ENCODE data around the gene VTCN1.

VTCN1 gene

DNA sequence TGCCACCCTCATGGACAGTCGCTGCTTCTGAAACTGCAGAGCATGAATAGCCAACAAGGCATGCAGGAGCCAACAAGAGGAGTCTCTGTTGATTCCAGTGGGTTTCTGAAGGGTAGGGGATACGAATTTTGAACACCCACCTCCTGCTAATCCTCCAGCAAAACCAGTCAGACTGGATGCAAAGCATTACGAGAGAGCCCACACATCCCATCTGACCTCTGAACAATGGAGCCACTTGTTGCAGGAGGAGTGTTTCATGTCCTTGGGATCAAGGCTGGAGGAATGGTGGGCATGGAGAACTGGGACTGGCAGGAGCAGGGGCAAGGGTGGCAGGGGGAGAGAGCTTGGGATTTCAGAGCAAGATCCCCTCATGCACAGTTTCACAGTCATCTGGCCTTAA lies 1.6 kb downstream of the VTCN1 start:
- no peak for DNase-seq (ENCODE audit: low read depth, low spot score)

DNA sequence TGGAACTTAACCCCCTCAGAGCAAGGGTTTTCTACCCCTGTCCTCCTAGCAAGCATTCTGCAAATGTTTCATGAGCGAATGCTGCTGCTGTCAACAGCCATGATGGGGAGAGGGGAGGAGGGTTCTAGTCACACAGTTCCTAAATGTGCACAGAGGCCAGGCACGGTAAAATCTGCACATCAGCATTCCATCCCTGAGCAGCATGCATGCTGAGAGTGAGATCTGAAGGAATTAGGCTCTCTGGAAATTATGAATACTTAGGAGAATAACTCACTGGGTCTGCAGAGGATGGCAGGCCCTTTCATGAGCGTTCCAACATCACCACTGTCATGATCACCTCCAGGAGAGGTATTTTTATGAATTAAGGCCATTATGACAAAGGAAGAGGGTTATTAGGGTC lies 2.1 kb downstream of the VTCN1 start:
- DNase-seq (ENCODE audit: low read depth, low spot score), result no peak

DNA sequence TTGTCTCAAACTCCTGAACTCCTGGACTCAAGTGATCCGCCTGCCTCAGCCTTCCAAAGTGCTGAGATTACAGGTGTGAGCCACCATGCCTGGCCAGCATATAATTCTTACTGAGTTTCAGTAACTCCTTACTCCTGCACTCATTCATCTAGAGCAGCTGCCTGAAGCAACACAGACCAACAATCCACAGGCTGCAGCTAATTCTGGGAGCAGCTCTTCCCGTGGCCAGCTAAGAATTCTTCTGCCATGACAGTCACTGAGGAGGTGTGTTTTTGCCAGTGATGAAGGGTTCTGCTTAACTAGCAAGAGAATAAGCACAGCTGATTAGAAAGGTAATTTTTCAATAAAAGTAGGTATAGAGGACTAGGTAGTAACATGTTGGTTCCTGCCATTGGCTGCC lies 5.4 kb downstream of the VTCN1 start:
- DNase-seq (ENCODE audit: low read depth, low spot score), result no peak

DNA sequence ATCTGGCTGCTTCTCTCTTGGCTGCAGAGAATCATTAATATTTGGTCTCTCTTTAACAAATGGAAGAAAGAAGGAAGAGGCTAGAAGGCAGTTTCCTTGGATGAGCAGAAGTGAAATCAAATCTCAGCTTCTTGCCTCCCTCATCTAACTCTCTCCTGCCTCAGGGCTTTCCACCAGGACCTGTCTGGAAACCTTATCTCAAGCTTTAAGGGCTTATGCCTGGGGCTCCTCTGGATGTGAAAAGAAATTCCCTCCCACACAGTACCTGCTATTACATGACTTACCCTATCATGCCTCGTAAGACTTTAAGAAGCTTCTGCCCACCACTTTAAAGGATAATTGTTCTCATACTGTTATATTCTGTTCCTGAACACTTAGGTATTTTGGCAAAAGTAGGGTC lies 8.9 kb downstream of the VTCN1 start:
- DNase-seq (ENCODE audit: low read depth, low spot score), result no peak

GRCh38 chr1:117198097-117198496 lies 12.6 kb downstream of the VTCN1 start:
- DNase-seq (ENCODE audit: low read depth, low spot score), result no peak

DNA sequence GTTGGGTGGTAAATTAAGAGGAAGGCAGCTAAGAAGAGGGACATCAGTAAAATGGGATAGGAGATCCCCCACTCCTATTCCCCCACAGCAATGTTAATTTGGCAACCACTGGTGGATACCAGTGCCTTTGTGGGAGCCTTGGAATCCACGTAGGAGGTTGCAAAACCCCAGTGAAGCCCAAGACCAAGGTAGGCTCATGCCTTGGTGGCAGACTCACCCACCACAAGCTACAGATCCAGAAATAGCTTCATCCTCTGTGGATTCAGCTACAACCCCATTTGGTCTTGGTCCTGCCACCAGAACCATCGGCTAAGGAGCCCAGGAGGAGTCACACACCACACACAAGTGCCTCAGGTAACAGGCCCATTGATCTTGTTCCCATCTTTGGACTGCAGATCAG lies 21.0 kb downstream of the VTCN1 start:
- DNase-seq (ENCODE audit: low read depth, low spot score), result no peak

DNA sequence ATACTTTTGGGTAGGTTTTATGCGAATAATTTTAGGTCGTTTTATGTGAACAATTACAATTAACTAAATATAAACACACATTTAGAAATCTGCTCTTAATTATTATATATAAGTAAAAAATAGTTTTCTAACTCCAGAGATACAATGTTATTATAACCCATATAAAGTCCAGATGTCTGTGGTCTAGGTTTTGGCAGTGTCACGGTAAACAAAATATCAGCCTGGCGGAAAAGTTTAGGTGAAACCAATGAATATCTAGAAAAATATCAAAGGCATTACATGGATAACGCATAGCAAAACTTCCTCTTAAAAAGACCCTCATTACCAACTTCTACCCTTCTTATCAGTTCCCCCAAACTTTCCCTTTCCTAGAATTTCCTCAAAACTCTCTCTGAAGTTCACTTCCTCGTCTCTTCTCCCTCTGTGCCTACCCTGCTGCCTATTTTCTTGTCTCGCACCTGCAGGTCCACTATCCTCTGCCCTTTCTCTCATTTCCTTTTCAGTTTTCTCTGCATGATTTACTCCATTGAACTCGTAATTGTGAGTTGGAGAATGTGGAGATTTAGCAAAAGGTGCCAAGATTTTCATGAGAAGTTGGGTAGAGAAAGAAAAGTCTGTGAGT lies 21.8 kb downstream of the VTCN1 start:
- no peak for DNase-seq (ENCODE audit: low read depth, low spot score)

DNA sequence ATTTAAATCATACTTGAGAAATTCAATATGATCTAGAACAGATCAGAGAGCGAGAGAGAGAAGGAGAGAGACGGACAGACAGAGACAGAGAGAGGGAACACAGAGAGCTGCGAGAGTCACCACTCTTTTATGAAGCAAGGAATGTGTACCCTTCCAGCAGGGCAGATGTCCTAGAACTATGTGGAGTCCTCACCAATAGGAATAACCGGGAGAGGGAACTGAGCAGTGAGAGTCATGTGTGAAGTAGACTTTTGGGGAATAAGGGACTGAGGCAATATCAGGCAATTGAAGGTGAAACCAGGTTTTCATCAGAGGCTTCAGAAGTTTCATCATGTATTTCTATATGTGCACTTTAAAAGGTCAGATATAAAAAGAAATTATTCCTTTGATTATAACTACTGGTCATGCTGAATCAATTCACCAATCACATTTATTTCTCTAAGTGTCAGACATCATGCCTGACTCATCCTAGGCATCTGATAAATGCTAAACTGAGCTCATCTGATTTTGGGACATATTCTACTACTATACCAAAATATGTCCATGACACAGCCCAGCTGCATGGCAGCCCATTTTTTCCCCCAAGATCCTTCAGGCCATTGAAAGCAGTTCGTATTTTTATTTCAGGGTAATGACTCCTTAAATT lies 22.4 kb downstream of the VTCN1 start:
- DNase-seq (ENCODE audit: low read depth, low spot score), result no peak

DNA sequence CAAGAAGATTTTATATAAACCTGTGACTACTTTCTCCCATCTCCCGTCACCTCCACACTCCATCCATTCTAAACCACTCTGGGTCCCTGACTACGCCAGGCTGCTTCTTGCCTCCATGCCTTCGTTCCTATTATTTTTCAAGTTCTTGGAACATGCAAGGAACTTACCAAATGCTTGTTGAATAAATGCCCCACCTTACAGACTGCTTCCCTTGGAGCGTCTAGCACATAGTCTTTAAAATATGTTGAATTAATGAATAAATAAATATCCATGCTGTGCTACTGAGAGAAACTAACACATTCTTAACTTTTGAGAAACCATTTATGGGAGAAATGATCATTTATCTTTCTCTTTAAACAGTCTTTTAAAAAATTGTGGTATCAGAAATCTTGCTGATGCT lies 27.6 kb downstream of the VTCN1 start:
- DNase-seq (ENCODE audit: low read depth, low spot score), result no peak

GRCh38 chr1:117182319-117182718 lies 28.4 kb downstream of the VTCN1 start:
- DNase-seq (ENCODE audit: low read depth, low spot score), result no peak

DNA sequence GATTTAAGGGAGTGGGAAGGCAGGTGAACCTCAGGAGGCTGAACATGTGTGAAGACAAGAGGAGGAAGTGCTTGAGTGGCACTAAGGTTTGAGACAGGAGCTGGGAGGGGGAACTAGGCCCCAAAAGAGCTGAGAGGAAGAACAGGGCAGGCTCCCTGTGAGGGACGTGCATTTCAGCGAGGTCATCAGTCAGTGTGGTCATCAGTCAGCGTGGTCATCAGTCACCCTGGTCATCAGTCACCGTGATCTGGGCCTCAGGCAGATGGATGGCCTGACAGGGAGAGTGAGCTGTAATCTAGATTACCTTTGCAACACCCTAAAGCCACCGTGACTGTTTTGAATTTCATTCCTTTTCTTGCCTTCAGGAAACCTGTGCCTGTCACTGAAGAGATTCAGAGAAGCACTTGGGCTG lies 29.1 kb downstream of the VTCN1 start:
- DNase-seq (ENCODE audit: low read depth, low spot score), result no peak

DNA sequence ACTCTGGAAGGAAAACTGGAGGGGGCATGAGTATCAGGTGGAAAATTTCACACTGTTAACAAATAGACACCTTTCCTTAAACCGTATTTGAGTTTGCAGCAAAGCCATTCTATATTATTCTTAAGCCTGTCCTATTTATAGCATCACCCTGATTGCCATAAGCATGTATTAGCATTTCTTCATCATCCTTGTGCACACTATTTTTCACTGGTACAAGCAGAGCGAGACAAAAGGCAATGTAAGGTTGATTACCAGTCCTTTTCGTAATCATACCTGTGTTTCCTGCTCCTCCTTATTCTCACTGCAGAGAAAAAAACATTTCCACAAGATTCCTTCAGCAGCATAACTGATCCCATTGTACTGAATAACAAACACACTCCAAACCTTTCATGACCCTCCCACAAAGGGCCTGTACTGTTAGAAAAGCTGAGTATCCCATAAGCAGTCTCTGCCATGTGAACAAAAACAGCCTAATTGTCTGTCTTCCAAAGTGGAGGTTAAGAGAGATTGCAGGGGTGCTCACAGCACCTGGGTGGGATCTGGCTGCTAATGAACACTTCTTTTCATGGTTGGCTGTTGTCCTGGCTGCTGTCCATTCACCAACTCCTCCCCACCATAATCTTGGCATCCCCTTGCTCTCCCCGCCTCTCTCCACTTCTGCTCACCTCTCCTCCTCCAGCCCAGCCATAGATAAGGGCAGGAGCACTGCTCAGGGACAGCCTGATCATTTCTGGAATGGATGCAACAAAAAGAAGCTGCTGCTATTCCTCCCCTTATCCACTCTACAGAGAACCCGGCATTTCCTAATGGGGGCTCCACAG lies 30.4 kb downstream of the VTCN1 start:
- DNase-seq (ENCODE audit: low read depth, low spot score), result no peak

GRCh38 chr1:117179471-117179870 lies 31.3 kb downstream of the VTCN1 start:
- no peak for DNase-seq (ENCODE audit: low read depth, low spot score)

GRCh38 chr1:117178756-117179155 lies 32.0 kb downstream of the VTCN1 start:
- DNase-seq (ENCODE audit: low read depth, low spot score), result no peak

GRCh38 chr1:117177376-117177775 lies 33.4 kb downstream of the VTCN1 start:
- DNase-seq (ENCODE audit: low read depth, low spot score), result no peak

DNA sequence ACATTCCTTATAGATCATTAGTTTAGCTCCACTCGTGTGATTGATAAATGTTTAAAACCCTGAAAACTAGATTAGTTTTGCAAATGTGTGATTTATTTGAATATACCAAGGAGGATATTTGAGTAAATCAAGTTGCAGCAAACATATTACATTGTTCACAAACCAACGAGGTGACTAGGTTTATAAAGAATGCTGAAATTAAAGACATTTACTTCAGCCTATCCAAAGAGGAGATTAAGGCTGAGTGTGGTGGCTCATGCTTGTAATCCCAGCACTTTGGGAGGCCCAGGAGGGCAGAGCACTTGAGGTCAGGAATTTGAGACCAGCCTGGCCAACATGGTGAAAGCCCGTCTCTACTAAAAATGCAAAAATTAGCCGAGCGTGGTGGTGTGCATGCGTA lies 34.1 kb downstream of the VTCN1 start:
- DNase-seq (ENCODE audit: low read depth, low spot score), result no peak

DNA sequence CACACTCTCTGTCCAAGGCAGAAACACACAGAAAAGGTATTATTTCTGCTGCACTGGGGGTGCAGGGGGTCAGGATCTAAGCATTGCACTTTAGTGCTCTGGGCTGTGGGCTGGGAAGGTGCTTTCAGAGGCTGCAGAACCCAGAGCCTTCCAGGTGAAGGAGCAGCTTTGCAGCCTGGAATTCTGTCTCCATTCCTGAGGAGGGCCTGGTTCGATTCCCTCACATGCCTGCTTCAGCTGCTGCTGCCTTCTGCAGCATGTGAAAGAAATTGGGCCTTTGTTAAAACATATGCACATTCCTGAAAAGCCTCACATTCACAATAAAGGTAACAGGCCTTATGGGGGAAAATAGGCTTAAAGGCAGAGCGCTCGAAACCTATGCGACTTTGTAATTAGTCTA lies 35.9 kb downstream of the VTCN1 start:
- DNase-seq (ENCODE audit: low read depth, low spot score), result no peak

DNA sequence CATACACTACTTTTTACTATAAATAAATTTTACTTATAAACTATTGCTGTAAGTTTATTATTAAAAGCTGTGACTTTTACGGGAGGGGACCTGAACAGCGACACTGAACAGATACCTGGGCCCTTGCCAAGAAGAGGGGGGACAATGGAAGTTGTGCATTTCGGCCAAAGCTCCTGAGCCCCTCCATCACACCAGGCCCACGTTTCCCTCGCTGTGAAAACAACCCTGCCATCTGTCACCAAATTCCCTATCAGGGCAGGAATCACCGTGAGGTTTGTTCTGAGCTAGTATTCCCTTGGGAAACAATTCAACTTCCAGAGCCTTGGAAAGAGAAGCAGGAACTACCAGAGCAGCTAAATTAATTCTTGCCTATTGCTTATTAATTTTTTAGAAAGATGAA lies 37.0 kb downstream of the VTCN1 start:
- DNase-seq (ENCODE audit: low read depth, low spot score), result no peak

DNA sequence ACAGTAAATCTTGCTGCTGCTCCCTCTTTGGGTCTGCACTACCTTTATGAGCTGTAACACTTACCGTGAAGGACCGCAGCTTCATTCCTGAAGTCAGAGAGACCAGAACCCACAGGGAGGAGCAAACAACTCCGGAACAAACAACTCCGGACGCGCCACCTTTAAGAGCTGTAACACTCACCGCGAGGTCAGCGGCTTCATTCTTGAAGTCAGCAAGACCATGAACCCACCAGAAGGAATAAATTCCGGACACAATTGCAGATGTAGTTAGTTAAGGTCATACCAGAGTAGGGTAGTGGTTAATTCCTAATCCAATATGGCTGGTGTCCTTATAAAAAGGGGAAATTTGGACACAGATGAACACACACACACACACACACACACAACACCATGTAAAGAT lies 37.7 kb downstream of the VTCN1 start:
- no peak for DNase-seq (ENCODE audit: low read depth, low spot score)

DNA sequence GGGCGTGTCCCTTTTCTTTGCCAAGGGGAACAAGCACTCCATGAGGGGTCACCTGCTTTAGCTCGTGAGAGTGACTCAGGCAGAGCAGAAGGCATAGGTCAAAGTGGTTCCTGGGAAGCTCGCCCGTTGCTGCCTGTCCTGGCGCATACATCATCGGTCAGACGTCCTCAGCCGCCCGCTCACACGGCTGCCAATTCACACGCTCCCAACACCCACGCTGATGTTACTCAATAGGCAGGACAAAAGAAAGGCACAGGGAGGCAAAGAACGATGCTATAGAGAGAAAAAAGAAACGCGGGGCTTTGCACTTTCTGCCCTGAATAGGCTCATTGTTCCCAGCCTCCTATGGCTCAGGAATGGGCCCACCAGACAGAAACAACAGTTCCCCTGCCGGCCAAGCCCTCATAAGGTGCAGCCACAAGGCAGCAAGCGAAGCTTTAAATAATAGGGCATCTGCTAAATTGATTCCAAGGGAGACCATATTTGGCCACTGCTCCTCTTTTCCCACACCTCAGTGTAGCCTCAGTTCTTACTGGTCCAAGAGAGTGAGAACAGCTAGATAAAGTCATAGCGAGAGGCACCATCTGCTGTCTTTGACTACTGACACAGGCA lies 38.7 kb downstream of the VTCN1 start:
- no peak for DNase-seq (ENCODE audit: low read depth, low spot score)

- DNase-seq (ENCODE audit: low read depth, low spot score), result no peak
These were observed 40.7 kb downstream of the VTCN1 start for GRCh38 chr1:117169871-117170596.

GRCh38 chr1:117167402-117167801 lies 43.3 kb downstream of the VTCN1 start:
- DNase-seq (ENCODE audit: low read depth, low spot score), result no peak
